Prostate gland (tissue), 2 donors: Measurements from ENCODE around the gene UGDH.

Source experiments
- CTCF ChIP-seq, 4 experiments: fragments of 200-600 bp in 2 of 4; fragments of 450-650 bp in 2 of 4; sonication (generic) in 2 of 4; IDR thresholded peaks; 1 replicate in 3 of 4; 2 replicates in 1 of 4; pipeline ENCODE4 v1.5.1; 2016 to 2019; ENCODE audit warnings: antibody characterized with exemption in 4 of 4, mild to moderate bottlenecking in 2 of 4, moderate library complexity in 2 of 4
- POLR2A ChIP-seq: fragments of 450-650 bp; IDR thresholded peaks from one replicate; pipeline ENCODE4 v1.6.1; 2016; ENCODE audit warnings: antibody characterized with exemption, mild to moderate bottlenecking
- POLR2AphosphoS5 ChIP-seq: sonication (generic); formaldehyde crosslinking; IDR thresholded peaks from one replicate; pipeline ENCODE4 v1.6.1; 2017; ENCODE audit warnings: antibody characterized with exemption

DNA sequence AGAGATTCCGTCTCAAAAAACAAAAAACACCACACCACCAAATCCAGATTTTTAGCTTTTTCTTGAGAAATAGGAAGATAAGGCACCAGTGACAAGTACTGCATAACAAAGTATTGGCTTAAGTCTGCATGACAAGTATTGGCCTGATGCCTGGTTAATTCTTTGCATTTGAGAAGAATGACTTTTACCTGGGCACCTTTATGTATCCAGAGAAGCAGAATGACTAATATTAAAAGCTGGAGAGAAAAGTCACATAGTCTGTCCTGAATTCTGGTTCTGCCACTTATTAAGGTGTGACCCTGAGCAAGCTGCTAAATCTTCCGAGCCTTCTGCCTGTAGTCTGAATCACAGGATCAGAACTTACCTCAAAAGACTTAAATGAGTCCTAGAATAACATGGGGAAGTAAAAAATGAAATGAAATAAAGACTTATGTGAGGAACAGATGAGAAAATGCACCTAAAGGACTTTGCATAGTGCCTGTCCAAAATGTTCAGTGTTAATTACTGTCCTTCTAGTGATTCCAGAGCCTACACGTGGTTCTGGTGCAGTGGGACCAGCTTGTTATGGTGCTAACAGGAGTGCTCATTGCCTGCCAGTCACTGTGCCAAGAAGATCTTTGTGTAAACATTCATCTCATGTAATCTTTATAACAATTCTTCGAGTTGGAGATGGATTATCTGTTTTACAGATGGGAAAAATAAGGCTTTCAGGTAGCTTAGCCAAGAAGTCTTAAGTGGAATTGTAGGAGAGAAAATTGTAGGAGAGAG, 31.6 kb downstream of the UGDH start:
- TF ChIP-seq CTCF (IDR thresholded peaks at IDR 0.05), result no peak
- TF ChIP-seq POLR2AphosphoS5, result no peak
- no peak for TF ChIP-seq POLR2A
